GM19023 (cell line): ENCODE measurements around the gene CD151.

Source experiments
- ATAC-seq: cut with Tn5 transposase; IDR thresholded peaks from one replicate; pipeline ENCODE4 v1.9.1; 2021; ENCODE audit warnings: mild to moderate bottlenecking, moderate library complexity; ENCODE audit not compliant: unreplicated experiment

Gene CD151

DNA sequence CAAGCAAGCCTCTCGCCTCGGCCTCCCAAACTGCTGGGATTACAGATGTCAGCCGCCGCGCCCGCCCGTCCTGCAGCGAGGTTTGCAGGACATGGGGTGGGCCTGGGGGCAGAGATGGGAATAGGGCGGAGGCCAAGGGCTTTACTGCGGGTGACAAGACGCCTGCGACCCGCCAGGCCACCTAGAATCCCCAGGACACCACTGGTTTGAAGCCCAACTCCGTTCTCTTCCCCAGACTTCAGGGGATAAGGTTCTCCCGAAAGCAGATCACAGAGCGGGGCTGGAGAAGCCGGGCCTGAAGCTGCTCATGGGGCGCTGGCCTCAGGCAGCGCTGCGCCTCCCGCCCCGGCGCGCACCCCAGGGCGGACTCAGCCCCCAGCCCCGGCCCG lies 9.2 kb downstream of the CD151 start:
- ATAC-seq: peak; percentile 34

GRCh38 chr11:842370-843002 lies 9.7 kb downstream of the CD151 start, which contains the start of the genes POLR2L and TSPAN4:
POLR2L (minus strand) TSS chr11:842529; CDS start chr11:842508, 21 bp downstream.
TSPAN4 (plus strand) TSS chr11:842852; CDS start chr11:850305, 7,453 bp downstream.
- ATAC-seq: peak; percentile 68

GRCh38 chr11:843086-843734 lies 10.5 kb downstream of the CD151 start:
- ATAC-seq: peak; percentile 4

- no peak for ATAC-seq
These were observed 11.3 kb downstream of the CD151 start for GRCh38 chr11:843818-844692.

DNA sequence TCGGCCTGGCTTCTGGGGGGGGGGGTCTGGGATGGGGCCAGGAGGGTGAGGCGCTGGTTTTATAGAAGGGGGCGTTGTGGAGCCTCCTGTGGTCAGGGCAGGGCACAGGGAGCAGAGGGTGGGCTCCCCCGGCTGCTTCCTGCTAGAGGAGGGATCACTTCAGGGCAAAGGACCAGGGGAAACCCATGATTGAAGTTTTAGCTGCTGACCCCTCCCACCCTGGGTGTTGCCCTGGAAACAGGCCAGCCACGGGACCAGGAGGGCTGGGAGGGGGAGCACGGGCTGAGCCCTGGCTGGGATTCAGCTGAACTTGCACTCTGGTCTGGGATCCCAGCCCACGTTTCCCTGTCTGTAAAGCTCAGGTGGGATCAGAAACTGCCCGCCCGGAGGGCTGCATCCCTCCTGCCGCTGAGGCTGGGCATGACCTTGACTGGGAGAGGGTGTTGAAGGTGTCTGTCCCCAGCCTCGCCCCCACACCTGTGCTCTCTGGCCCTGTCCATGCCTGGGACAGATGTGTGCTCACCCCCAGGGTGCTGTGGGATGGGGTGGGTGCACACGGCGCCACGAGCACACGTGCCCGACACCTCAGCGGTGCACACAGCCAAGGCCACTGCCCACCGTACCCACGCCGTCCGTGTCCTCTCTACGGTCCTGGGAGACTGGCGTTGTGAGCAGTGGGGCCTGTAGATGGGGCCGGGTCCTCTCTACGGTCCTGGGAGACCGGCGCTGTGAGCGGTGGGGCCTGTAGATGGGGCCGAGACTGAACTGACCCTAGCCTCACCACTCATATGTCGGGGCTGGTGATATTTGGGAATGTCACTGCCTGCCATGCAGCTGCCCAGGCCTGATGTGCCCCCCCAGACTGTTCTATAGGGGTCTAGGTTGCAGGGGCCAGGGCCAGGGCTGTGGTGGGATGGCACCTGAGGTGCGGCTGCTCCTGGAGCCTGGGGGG lies 12.2 kb downstream of the CD151 start:
- no peak for ATAC-seq

GRCh38 chr11:845872-846495 lies 13.2 kb downstream of the CD151 start:
- no peak for ATAC-seq

DNA sequence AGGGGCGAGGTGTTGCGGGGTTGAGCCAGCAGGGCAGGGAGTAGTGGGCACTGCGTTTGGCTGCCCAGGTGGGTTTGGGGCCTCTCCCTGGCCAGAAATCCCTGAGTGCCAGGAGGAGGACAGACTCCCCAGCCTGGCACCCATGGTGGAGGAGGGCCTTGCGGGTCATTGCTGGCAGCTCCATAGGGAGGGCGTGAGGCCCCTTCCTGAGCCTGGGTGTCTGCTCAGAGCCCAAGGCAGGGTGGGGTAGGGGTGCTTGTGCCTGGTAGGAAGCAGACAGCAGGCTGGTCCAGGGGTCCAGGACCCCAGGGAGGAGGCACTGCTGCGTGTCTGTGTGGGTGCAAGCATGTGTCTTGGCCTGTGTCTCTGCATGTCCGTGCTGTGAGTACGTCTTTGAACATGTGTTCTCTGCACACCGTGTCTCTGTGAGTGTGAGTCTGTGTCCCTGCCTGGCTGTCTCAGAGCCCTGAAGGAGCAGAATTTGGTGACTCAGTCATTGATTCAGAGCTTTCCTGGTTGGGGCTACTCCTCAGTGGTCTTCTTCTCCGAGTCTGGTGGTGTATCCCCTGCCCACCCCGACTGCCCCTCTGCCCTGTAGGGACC lies 13.8 kb downstream of the CD151 start:
- ATAC-seq: no peak

DNA sequence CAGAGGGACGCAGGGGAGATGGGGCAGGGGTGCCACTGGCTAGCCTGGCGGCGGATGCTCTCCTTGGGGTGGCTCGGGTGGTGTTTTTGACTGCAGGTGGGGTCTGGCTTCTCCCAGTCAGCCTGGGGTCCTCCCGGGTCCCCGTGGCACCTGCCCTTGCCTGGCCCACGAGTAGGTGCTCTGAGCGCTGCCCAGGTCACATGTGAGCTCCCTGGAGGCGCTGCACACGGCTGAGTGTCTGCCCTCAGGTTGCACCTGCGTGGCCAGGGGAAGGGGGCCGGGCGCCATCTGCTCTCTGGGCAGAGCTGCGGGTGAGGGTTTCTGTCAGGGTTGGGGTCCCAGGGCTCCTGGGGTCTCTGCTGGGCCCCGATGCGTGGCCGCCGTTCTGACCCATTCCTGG lies 15.1 kb downstream of the CD151 start:
- ATAC-seq: no peak

DNA sequence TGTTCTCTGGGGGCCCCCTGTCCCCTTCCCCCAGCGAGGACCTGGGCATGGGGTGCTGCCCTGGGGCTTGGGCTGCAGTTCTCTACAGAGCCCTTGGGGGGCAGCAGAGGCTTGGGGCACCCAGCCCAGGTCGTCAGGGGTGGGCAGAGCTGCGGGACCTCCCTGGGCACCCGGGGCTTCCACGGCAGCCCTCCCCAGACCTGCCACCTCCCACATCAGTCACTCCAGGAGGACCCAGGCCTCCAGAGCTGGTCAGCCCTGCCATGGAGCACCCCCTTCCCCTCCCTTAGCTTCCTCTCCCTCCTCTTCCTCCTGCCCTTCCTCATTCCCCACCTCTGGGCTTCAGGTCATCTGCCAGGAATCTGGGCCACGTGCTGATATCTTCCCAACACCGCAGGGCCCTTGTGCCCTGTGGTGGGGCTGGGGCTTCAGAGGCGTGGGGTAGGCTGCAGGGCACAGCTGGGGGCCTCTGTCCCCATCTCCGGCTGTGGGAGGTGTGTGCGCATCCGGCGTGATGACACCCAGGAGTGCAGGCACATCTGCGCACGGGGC lies 15.7 kb downstream of the CD151 start:
- no peak for ATAC-seq

GRCh38 chr11:849104-849824 lies 16.5 kb downstream of the CD151 start:
- no peak for ATAC-seq

DNA sequence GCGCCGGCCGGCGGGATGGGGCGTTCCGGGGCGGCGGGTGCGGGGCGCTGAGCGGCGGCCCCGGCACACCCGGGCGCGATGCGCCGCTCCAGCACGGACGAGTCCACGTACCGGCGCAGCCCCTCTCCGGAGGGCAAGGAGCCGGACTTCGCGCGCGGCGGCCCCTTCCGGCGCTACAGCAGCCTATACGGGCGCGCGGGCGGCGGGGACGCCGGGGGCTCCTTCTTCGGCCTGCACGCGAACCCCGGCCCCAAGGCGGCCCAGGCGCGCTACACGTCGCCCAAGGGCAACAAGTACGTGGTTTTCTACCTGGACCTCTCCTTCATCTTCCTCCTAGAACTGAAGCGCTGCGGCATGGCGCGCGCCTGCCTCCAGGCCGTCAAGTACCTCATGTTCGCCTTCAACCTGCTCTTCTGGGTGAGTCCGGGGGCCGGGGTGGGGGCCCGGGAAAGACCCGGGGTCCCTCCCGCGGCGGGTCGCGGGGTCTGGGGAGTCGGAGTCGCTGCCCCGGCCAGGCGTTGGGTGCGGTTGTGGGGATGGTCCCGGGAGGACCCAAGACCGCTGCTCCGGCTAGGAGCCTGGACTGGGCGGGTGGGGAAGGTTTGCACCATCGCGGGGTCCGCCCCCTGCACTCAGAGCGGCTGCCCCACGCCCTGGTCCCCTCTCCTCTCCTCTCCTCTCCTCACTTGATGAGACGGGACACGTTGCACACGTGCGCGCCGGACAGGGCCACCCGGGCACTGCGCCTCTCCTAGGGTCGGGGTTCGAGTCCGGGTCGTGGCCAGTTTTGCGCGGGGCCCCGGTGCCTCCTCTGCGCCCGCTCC lies 17.4 kb downstream of the CD151 start:
- no peak for ATAC-seq

DNA sequence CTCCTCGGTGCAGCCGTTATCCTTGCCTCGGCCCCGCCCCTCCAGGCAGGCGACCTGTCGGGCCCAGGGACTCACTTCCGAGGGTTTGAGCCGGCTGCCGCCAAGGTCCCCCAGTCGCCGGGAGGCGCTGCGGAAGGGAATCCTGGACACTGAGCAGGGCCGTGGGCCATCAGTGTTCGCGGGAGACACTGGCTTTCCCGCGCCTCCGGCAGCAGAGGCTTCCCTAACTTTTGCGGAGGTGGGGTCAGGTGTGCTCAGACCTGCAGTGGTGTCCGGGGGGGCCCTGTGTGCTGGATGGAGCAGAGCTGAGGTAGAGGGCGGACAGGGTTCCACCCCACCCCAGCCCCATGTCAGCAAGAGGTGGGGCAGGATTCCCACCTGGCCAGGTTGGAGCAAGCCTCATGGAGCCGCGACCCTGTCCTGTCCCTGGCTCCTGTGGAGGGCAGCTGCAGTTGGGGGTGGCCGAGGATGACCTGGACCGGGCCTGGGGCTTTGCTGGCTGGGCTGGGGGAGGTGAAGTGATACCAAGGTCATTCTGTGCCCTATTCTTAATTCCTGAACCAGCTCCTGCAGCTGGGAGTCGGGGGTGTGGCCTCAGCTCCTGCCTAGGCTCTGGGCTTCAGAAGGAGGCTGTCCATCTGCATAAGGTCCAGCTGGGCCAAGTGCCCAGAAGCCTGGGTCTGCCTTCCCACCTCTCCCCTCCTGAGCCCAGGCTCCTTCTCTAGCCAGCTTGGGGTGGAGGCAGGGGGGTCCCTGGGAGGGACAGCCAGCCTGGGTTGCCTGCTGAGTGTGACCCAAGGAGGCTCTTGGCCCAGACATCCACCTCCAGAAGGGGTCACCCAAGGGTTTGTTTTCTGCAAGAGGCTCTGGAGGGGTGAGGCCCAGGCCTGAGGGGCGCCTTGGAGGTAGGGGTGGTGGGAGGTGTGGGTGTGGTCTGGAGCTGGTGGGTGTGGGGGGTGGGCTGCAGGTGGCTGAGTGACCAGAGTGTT lies 18.3 kb downstream of the CD151 start:
- no peak for ATAC-seq

DNA sequence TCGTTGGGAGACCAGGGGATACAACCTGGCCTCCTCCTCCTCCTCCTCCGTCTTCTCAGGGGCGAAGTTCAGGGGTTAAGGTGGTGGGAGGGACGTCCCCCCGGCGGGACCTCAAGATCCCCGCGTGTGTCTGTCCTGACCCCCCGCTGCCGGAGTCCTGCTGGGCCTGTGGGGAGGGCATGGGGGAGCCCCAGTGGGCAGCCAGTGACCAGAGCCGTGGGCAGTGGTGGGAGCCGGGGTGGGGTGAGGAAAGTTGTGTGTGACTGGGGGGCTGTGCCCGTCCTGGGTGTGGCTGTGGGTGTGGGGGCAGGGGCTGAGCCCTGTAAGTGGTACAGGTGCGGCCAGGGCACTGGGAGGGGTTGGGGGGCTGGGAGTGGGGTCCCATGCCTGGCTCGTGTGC lies 20.0 kb downstream of the CD151 start:
- ATAC-seq: no peak

DNA sequence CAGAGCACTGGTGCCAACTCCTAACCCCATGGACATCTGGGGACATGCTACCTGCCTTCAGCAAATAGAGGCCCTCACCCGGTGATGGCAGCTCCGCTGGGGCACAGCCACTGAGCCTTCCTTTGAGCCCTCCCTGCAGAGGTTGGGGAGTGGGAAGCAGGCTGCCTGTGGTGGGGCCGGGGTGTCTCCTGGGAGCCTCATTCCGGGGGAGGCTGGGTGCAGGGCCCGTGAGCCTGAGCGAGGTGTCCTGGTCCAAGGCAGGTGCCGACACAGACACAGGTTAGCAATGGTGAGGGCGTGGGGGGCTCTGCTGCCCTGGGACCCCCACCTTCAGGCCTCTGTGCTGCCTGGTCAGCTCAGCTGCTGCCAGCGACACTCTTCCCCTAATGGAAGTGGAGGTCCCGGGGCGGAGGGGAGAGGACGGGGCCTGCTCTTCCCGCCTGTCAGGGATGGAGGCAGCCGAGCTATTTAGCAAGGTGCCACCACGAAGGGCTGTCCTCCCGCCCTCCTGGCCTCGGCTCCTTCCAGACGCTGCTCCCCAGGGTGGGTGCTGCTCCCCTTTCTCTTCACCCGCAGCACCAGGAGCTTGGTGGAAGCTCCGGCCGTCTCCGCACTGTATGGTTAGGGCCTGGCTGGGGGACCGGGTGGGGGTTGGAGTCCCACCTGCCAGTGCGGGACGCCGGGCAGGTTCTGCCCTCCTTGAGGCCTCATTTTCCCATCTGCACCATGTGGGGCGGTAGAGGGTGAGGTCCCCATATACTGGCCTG lies 21.1 kb downstream of the CD151 start:
- no peak for ATAC-seq

- no peak for ATAC-seq
These were observed 22.0 kb downstream of the CD151 start for GRCh38 chr11:854601-855329.
